Transverse colon (tissue), 4 donors: Measurements from ENCODE around the gene ITGB8. TPM values are rescaled to one million over a fixed set of nuclear protein-coding genes. Genes with fewer than 3 reads are reported as not detected.

ENCODE experiments used
- DNase-seq: peaks from one replicate; pipeline ENCODE4 v3.0.0-alpha.2; 2019
- H3K27ac ChIP-seq, 4 donors: fragments of 200-600 bp; sonication (generic); 2 replicates each; pipeline ENCODE4 v1.5.1; 2016 to 2018; ENCODE audit warnings: inconsistent platforms in 4 of 4
- H3K27me3 ChIP-seq: fragments of 200-600 bp; sonication (generic); 2 replicates; pipeline ENCODE4 v1.5.1; 2017; ENCODE audit warnings: inconsistent platforms
- H3K36me3 ChIP-seq, 4 donors: fragments of 200-600 bp; sonication (generic); 2 replicates each; pipeline ENCODE4 v1.5.1; 2017 to 2019; ENCODE audit warnings: inconsistent platforms in 4 of 4
- H3K4me1 ChIP-seq, 4 donors: fragments of 200-600 bp; sonication (generic); 2 replicates each; pipeline ENCODE4 v1.5.1; 2017 to 2020; ENCODE audit warnings: inconsistent platforms in 4 of 4
- H3K4me3 ChIP-seq, 4 donors: fragments of 200-600 bp; sonication (generic); 1 replicate in 1 of 4; 2 replicates in 3 of 4; pipeline versions ENCODE4 v1.5.1 to v1.6.1; 2017 to 2019; ENCODE audit warnings: inconsistent platforms in 4 of 4
- H3K9me3 ChIP-seq, 2 donors: fragments of 200-600 bp; sonication (generic); 2 replicates each; pipeline ENCODE4 v1.5.1; 2017 to 2019; ENCODE audit warnings: inconsistent platforms in 2 of 2
- CTCF ChIP-seq, 5 experiments: fragments of 200-600 bp in 3 of 5; fragments of 450-650 bp in 2 of 5; sonication (generic) in 3 of 5; IDR thresholded peaks; 1 replicate in 2 of 5; 2 replicates in 3 of 5; pipeline ENCODE4 v1.5.1; 2016 to 2017; ENCODE audit warnings: antibody characterized with exemption in 5 of 5, inconsistent platforms in 3 of 5, mild to moderate bottlenecking in 2 of 5, moderate library complexity in 1 of 5
- EP300 ChIP-seq: sonication (generic); formaldehyde crosslinking; IDR thresholded peaks from one replicate; pipeline ENCODE4 v1.6.1; 2017; ENCODE audit warnings: antibody characterized with exemption, low read depth
- POLR2A ChIP-seq: fragments of 450-650 bp; IDR thresholded peaks from one replicate; pipeline ENCODE4 v1.6.1; 2016; ENCODE audit warnings: antibody characterized with exemption, mild to moderate bottlenecking, moderate library complexity
- POLR2AphosphoS5 ChIP-seq, 3 donors: sonication (generic); formaldehyde crosslinking; IDR thresholded peaks; one replicate each; pipeline ENCODE4 v1.6.1; 2016; ENCODE audit warnings: antibody characterized with exemption in 3 of 3
- WGBS, 2 donors: methylation state at CpG; one replicate each; pipeline ENCODE4 v1.1.5; 2018; ENCODE audit warnings: low coverage in 1 of 2; 5-methylcytosine and 5-hydroxymethylcytosine counted together
- in situ Hi-C, 4 donors: fragments of 200-750 bp; cut with MboI; loops; one replicate each; pipeline versions ENCODE4 v1.15.0 to v1.15.1; 2017; ENCODE audit warnings: low sequenced_read_pairs in 3 of 4, low pct_ligation_motif_present in 1 of 4, low pct_unique_long_range_greater_than_20kb in 1 of 4
- intact Hi-C: fragments of 100-400 bp; cut with DNase I; formaldehyde crosslinking; loops from one replicate; pipeline ENCODE4 v1.15.1; 2023; ENCODE audit warnings: low total_unique reads
- total RNA-seq, 4 donors: library from RNA; depleted of rRNA; stranded (reverse); fragments of >200 nt; gene quantifications; one replicate each; pipeline ENCODE4 v1.1.0, GENCODE V29; 2016

The ITGB8 gene
- total RNA-seq, 4 donors from 2014 or later, result 3.0 to 14.0 (median 8.6) TPM

GRCh38 chr7:20296444-20296843, 34.3 kb upstream of the ITGB8 start:
- no peaks in the 10 kb centered on the region for H3K27me3 ChIP-seq
- no peak for DNase-seq
- no peak overlapping the region for H3K4me3 ChIP-seq
- 91% methylated on average over 3 of the region's 3 CpGs for WGBS, 2 donors
- no peaks in the 10 kb centered on the region for H3K36me3 ChIP-seq
- no peaks in the 10 kb centered on the region for H3K9me3 ChIP-seq
- H3K27ac ChIP-seq, result no peak overlapping the region
- H3K4me1 ChIP-seq, result peaks cover 0 to 4% (median 0%) of the 10 kb centered on the region in 4 donors
- in situ Hi-C loops (no loop called here), intact Hi-C loops (no loop called here)
- no peak for TF ChIP-seq POLR2AphosphoS5 (IDR thresholded peaks at IDR 0.05)
- TF ChIP-seq POLR2A, result no peak
- TF ChIP-seq CTCF (IDR thresholded peaks at IDR 0.05), result no peak
- TF ChIP-seq EP300, result no peak

GRCh38 chr7:20296901-20297300, 33.8 kb upstream of the ITGB8 start:
- Histone ChIP-seq H3K4me3 (no peak overlapping the region), H3K36me3 (no peaks in the 10 kb centered on the region), H3K9me3 (no peaks in the 10 kb centered on the region), H3K27me3 (no peaks in the 10 kb centered on the region), H3K4me1 (peaks cover 0 to 4% (median 0%) of the 10 kb centered on the region in 4 donors), H3K27ac (no peak overlapping the region)
- TF ChIP-seq CTCF (IDR thresholded peaks at IDR 0.05) (no peak), POLR2A (no peak), EP300 (no peak), POLR2AphosphoS5 (IDR thresholded peaks at IDR 0.05) (no peak)
- WGBS, 2 donors, result 67 to 83% methylated on average over 3 of the region's 3 CpGs
- intact Hi-C loops, result no loop called here
- in situ Hi-C loops, result no loop called here
- DNase-seq, result no peak

GRCh38 chr7:20298486-20298901, 32.2 kb upstream of the ITGB8 start:
- WGBS, 2 donors, result 73 to 80% methylated on average over 1 of the region's 1 CpG
- Histone ChIP-seq H3K36me3 (no peaks in the 10 kb centered on the region), H3K4me1 (peaks cover 0 to 8% (median 5%) of the 10 kb centered on the region in 4 donors), H3K27me3 (no peaks in the 10 kb centered on the region), H3K4me3 (no peak overlapping the region), H3K27ac (no peak overlapping the region), H3K9me3 (no peaks in the 10 kb centered on the region)
- no peak for DNase-seq
- TF ChIP-seq CTCF (IDR thresholded peaks at IDR 0.05) (no peak), POLR2A (no peak), POLR2AphosphoS5 (IDR thresholded peaks at IDR 0.05) (no peak), EP300 (no peak)
- in situ Hi-C loops, result no loop called here
- intact Hi-C loops, result no loop called here

GRCh38 chr7:20299145-20299544, 31.6 kb upstream of the ITGB8 start:
- no peak overlapping the region for H3K27ac ChIP-seq
- no peaks in the 10 kb centered on the region for H3K36me3 ChIP-seq
- in situ Hi-C loops (no loop called here), intact Hi-C loops (no loop called here)
- H3K9me3 ChIP-seq, result no peaks in the 10 kb centered on the region
- DNase-seq, result no peak
- 96 to 100% methylated on average over 1 of the region's 1 CpG for WGBS, 2 donors
- H3K4me1 ChIP-seq, result peaks cover 4 to 15% (median 8%) of the 10 kb centered on the region in 4 donors
- H3K27me3 ChIP-seq, result no peaks in the 10 kb centered on the region
- TF ChIP-seq EP300 (no peak), CTCF (IDR thresholded peaks at IDR 0.05) (no peak), POLR2AphosphoS5 (IDR thresholded peaks at IDR 0.05) (no peak)
- H3K4me3 ChIP-seq, result no peak overlapping the region
